DMS79 (cell line): ENCODE results near the gene MMP2.

ENCODE experiments used
- DNase-seq: peaks from one replicate; lab custom pipeline; 2025; lab: John Stamatoyannopoulos, UW

The MMP2 gene

DNA sequence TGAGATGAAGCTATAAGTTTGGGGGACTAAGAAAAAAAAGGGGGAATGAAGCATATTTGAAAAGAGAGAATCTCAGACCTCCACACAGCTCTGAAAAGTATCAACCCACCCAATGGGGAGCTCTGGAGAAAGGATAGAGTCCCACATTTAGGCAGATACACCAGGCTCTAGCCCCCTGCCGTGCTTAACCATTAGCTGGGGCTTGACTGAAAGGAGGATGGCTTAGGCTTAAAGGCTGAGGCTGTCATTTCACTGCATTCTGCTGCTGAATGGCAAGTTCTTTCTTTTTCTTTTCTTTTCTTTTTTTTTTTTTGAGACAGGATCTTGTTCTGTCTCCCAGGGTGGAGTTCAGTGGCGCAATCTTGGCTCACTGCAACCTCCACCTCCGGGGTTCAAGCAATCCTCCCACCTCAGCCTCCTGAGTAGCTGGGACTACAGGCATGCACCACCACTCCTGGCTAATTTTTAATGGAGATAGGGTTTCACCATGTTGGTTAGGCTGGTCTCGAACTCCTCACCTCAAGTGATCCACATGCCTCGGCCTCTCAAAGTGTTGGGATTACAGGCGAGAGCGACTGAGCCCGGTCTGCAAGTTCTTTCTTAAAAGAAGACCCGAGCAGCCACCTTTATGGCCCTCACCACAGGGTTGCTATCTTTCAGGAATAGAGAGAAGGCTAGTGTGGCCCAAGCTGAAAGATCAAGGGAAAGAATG is 9.0 kb upstream of the MMP2 start:
- no peak for DNase-seq

- no peak for DNase-seq
Measured at GRCh38 chr16:55470533-55471371, 8.2 kb upstream of the MMP2 start.

GRCh38 chr16:55471448-55472097 is 7.4 kb upstream of the MMP2 start:
- DNase-seq, result no peak

DNA sequence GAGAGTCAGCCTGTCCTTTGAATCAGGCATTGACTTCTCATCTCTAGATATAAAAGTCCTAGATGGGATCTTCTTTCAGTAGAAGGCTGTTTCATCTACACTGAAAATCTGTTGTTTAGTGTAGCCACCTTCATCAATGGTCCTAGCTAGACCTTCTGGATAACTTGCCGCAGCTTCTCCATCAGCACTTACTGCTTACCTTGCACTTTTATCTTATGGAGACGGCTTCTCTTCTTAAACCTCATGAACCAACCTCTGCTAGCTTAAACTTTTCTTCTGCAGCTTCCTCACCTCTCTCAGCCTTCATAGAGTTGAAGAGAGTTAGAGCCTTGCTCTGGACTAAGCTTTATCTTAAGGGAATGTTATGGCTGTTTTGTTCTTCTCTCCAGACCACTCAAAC is 5.4 kb upstream of the MMP2 start:
- DNase-seq, result no peak

GRCh38 chr16:55474821-55475220 is 4.2 kb upstream of the MMP2 start:
- no peak for DNase-seq

- DNase-seq, result no peak
Measured at GRCh38 chr16:55475919-55476318, 3.1 kb upstream of the MMP2 start.

DNA sequence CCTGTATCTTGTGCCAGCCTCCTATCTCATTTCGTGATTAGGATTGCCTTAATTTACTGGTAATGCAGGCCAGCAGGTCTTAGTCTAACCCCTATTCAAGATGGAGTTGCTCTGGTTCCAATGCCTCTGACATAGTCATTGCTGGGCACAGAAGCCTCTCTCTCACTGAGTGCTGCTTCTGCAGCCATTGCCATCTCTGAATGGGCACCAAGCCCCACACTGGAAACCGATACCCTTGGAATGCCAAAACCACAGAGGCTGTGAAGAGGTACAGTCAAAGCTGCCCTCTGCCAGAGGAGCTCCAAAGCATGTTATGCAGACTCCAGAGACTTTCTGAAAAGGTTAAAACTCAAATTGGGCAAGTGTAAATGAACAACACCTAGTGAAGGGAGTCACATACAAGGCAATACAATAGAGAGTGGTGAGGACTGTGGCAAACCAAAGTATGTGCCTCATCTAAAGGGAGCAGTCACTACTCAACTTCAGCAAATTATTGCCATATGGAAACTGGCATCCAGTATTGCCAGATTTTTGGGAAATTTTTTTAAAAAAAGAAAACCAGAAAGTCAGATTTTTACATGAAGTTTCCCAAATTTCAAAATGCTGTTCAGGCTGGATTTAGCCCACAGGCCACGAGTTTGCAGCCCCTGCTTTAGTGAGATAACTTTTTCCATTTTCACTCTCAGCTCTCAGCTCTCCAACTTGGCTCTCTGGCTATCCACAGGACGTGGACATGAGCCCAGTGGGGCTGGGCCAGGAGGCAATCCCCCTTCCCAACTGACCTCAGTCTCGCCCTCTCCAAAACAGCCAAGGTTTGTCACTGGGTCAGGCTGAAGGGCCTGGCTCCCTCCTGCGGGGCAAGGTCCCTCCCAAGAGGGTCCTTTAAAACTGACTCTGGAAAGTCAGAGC is 2.1 kb upstream of the MMP2 start:
- no peak for DNase-seq

GRCh38 chr16:55477736-55478135 is 1.3 kb upstream of the MMP2 start:
- no peak for DNase-seq

DNA sequence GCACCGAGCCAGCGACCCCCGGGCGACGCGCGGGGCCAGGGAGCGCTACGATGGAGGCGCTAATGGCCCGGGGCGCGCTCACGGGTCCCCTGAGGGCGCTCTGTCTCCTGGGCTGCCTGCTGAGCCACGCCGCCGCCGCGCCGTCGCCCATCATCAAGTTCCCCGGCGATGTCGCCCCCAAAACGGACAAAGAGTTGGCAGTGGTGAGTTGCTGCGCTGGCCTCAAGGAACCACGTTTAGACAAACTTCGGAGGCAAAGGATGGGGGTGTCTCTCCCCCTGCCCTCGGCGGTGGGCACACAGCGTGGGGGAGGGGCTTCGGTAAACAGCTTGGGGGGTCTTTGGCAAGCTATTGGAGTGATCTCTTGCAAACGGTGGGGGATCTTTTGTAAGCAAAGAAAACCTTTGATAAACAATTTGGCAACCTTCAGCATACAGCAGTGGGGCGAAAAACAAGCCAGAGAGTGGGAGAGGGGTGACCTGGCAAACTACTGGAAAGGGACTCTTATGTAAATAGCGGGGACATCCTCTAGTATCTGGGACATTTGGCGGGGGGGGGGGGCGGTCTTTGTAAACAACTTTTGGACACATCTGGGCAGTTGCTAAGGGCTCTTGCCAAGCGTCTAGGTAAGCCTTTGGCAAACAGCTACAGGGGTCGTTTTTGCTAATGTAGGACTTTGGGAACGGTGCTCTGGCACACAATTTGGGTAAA is 587 bp downstream of the MMP2 start:
- DNase-seq, result no peak

- DNase-seq, result no peak
Measured at GRCh38 chr16:55480228-55480655, 1.2 kb downstream of the MMP2 start.

DNA sequence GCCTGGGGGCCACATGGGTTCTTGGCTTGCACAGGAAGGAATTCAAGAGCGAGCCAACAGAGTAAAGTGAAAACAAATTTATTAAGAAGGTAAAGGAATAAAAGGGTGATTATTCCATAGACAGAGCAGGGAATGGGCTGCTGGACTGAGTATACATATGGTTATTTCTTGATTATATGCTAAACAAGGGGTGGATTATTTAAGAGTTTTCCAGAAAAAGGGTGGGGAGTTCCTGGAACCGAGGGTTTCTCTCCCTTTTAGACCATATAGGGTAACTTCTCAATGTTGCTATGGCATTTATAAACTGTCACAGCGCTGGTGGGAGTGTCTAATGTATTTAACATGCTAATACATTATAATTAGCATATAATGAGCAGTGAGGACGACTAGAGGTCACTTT is 2.0 kb downstream of the MMP2 start:
- no peak for DNase-seq

GRCh38 chr16:55482056-55482455 is 3.1 kb downstream of the MMP2 start:
- DNase-seq, result no peak

- DNase-seq, result no peak
Measured at GRCh38 chr16:55487048-55487803, 8.2 kb downstream of the MMP2 start.

DNA sequence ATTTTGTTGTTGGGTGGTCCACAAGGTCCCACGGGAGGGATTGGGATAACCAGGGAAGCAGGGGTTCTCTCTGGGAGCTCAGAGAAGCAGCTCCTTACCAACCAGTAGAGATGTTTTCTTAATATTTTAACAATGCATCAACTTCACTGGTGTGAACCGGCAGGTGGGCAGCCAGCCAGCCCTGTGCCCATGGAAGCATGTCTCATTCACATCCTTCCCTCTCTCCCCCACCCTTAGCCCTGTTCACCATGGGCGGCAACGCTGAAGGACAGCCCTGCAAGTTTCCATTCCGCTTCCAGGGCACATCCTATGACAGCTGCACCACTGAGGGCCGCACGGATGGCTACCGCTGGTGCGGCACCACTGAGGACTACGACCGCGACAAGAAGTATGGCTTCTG is 9.3 kb downstream of the MMP2 start:
- DNase-seq, result peak; percentile 24

- DNase-seq, result no peak
Measured at GRCh38 chr16:55489119-55489955, 10.3 kb downstream of the MMP2 start.

- no peak for DNase-seq
Measured at GRCh38 chr16:55489956-55490265, 10.9 kb downstream of the MMP2 start.

- no peak for DNase-seq
Measured at GRCh38 chr16:55490301-55490700, 11.3 kb downstream of the MMP2 start.

- DNase-seq, result no peak
Measured at GRCh38 chr16:55491691-55492090, 12.7 kb downstream of the MMP2 start.

GRCh38 chr16:55492756-55493380 is 13.9 kb downstream of the MMP2 start:
- DNase-seq, result no peak
